GM12865 (cell line): ENCODE measurements around the gene FOCAD.

Experiments
- DNase-seq: peaks from one replicate; pipeline ENCODE4 v3.0.0; 2010; ENCODE audit warnings: low read depth
- H3K4me3 ChIP-seq: 2 replicates; pipeline ENCODE4 v1.5.1; 2011; ENCODE audit warnings: mild to moderate bottlenecking, low read depth, low read length, control low read depth
- CTCF ChIP-seq: IDR thresholded peaks from 2 replicates; pipeline ENCODE4 v1.5.1; 2011; ENCODE audit warnings: low read length, control low read depth, low read depth, inconsistent platforms; ENCODE audit not compliant: insufficient read depth; ENCODE audit errors: missing control alignments

The FOCAD gene

GRCh38 chr9:20908461-20908860 is 224.4 kb downstream of the FOCAD start:
- no peak for DNase-seq
- no peak overlapping the region for H3K4me3 ChIP-seq
- no peak for TF ChIP-seq CTCF

GRCh38 chr9:20914556-20914955 is 230.5 kb downstream of the FOCAD start:
- no peak for TF ChIP-seq CTCF
- no peak overlapping the region for H3K4me3 ChIP-seq
- no peak for DNase-seq

GRCh38 chr9:20921362-20921761 is 237.3 kb downstream of the FOCAD start:
- no peak for DNase-seq
- no peak overlapping the region for H3K4me3 ChIP-seq
- TF ChIP-seq CTCF, result no peak

GRCh38 chr9:20925256-20926045 is 241.4 kb downstream of the FOCAD start:
- no peak for TF ChIP-seq CTCF
- H3K4me3 ChIP-seq, result no peak overlapping the region
- DNase-seq, result no peak

- DNase-seq, result no peak
- TF ChIP-seq CTCF, result no peak
- no peak overlapping the region for H3K4me3 ChIP-seq
Measured at GRCh38 chr9:20929276-20929675, 245.2 kb downstream of the FOCAD start.

GRCh38 chr9:20930836-20931235 is 246.8 kb downstream of the FOCAD start:
- no peak for TF ChIP-seq CTCF
- no peak for DNase-seq
- no peak overlapping the region for H3K4me3 ChIP-seq
